UCSD-AML1 (cell line): Measurements from ENCODE around the gene SLC30A2.
"Not testable (repeated sequence)": the region's sequence is repeated elsewhere in the genome, so short reads cannot be mapped to it uniquely, and the experiment has no call there.

Experiments
- DNase-seq: peaks from one replicate; lab custom pipeline; 2025; ENCODE audit not compliant: unreplicated experiment; lab: John Stamatoyannopoulos, UW

Gene SLC30A2

GRCh38 chr1:26045722-26046245, at the start of gene SLC30A2:
SLC30A2 (minus strand) TSS chr1:26046118; CDS start chr1:26045896, 222 bp downstream.
- DNase-seq, result no peak

- peak; percentile 59 for DNase-seq
Observed at GRCh38 chr1:26094677-26095383, 48.9 kb upstream of the SLC30A2 start.

GRCh38 chr1:26094076-26094669, 48.3 kb upstream of the SLC30A2 start:
- DNase-seq, result no peak

GRCh38 chr1:26093569-26093968, 47.7 kb upstream of the SLC30A2 start:
- not testable (repeated sequence) for DNase-seq

- DNase-seq, result no peak
Observed at GRCh38 chr1:26092422-26092821, 46.5 kb upstream of the SLC30A2 start.

- no peak for DNase-seq
Observed at GRCh38 chr1:26090893-26091292, 45.0 kb upstream of the SLC30A2 start.

GRCh38 chr1:26089125-26089524, 43.2 kb upstream of the SLC30A2 start:
- DNase-seq, result no peak

- DNase-seq, result no peak
Observed at GRCh38 chr1:26084844-26085243, 38.9 kb upstream of the SLC30A2 start.

- no peak for DNase-seq
Observed at GRCh38 chr1:26084091-26084561, 38.2 kb upstream of the SLC30A2 start.

GRCh38 chr1:26083208-26083607, 37.3 kb upstream of the SLC30A2 start:
- no peak for DNase-seq

- no peak for DNase-seq
Observed at GRCh38 chr1:26082020-26082350, 36.1 kb upstream of the SLC30A2 start.

GRCh38 chr1:26081267-26082019, 35.5 kb upstream of the SLC30A2 start:
- no peak for DNase-seq

GRCh38 chr1:26079960-26080814, 34.3 kb upstream of the SLC30A2 start:
- DNase-seq, result no peak

GRCh38 chr1:26079178-26079563, 33.3 kb upstream of the SLC30A2 start:
- no peak for DNase-seq

- DNase-seq, result no peak
Observed at GRCh38 chr1:26078286-26079177, 32.6 kb upstream of the SLC30A2 start.

- DNase-seq, result no peak
Observed at GRCh38 chr1:26077524-26077923, 31.6 kb upstream of the SLC30A2 start.

GRCh38 chr1:26075421-26076144, 29.7 kb upstream of the SLC30A2 start:
- no peak for DNase-seq

- DNase-seq, result no peak
Observed at GRCh38 chr1:26072305-26072704, 26.4 kb upstream of the SLC30A2 start.

GRCh38 chr1:26070963-26071342, 25.0 kb upstream of the SLC30A2 start:
- DNase-seq, result no peak
